Cardiac muscle cell (in vitro differentiated cells and primary cell): ENCODE results near the gene DCLK1. TPM values are rescaled to one million over a fixed set of nuclear protein-coding genes. Genes with fewer than 3 reads are reported as not detected.

Experiments used
- DNase-seq, 2 donors: peaks; one replicate each; pipeline versions ENCODE4 v3.0.0 to v3.0.0-alpha.2; 2010 to 2017; ENCODE audit warnings: low read depth in 1 of 2, low spot score in 1 of 2
- H3K27ac ChIP-seq: fragments of 200-600 bp; sonication (generic); 2 replicates; pipeline ENCODE4 v1.5.1; 2016
- H3K27me3 ChIP-seq: fragments of 200-600 bp; sonication (generic); 2 replicates; pipeline ENCODE4 v1.6.0; 2016; ENCODE audit warnings: control low read depth
- H3K36me3 ChIP-seq: fragments of 200-600 bp; sonication (generic); 2 replicates; pipeline ENCODE4 v1.5.1; 2016; ENCODE audit warnings: control low read depth
- H3K4me1 ChIP-seq: fragments of 200-600 bp; sonication (generic); 2 replicates; pipeline ENCODE4 v1.8.1; 2017; ENCODE audit warnings: low read depth, mild to moderate bottlenecking, mixed run types
- H3K4me3 ChIP-seq: fragments of 200-600 bp; sonication (generic); 2 replicates; pipeline ENCODE4 v1.5.1; 2016; ENCODE audit warnings: mild to moderate bottlenecking
- H3K9me3 ChIP-seq: fragments of 200-600 bp; sonication (generic); 2 replicates; pipeline ENCODE4 v1.5.1; 2017; ENCODE audit warnings: low read depth, mild to moderate bottlenecking, control low read depth
- polyA plus RNA-seq: library from polyadenylated mRNA; unstranded; fragments of >200 nt; fragmentation: Nextera tagmentation; extraction: Ambion mirVana; gene quantifications from 2 replicates; pipeline ENCODE4 v1.2.1, GENCODE V29; 2016
- total RNA-seq: library from RNA; depleted of rRNA; stranded (reverse); fragments of >200 nt; gene quantifications from 2 replicates; pipeline ENCODE4 v1.2.3, GENCODE V29; 2016
- TF ChIP-seq, protein P1 (sequence below): IDR thresholded peaks from 2 replicates; pipeline ENCODE4 v1.5.1; 2012; ENCODE audit warnings: low read depth, mild to moderate bottlenecking, low read length

Gene DCLK1
- total and polyA plus RNA-seq, 2 experiments from 2014 or later = 0.09 TPM; not detected in 1

DNA sequence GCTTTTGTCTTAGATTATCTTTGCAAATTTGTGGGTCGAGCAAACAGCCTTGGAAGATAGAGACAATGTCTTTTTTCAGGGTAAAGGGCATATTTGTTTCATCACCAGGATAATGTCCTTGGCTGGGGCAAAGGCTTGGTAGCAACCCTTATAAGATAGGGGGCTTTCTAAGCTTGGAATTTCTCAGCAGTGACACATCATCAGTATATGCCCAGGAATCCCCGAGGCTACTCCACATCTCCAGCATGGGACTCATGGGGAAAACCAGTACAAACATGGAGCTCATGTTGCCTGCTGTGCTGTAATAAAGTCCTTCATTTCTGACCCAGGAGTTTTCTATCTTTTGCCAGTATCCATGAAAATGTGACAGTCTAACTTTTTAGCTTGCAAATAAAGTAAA is 77.1 kb downstream of the DCLK1 start:
- H3K4me3 ChIP-seq = no peak overlapping the region
- no peaks in the 10 kb centered on the region for H3K36me3 ChIP-seq
- H3K27me3 ChIP-seq = no peaks in the 10 kb centered on the region
- no peak overlapping the region for H3K27ac ChIP-seq
- no peaks in the 10 kb centered on the region for H3K4me1 ChIP-seq
- no peaks in the 10 kb centered on the region for H3K9me3 ChIP-seq
- no peak for DNase-seq
- TF ChIP-seq, protein P1, sequence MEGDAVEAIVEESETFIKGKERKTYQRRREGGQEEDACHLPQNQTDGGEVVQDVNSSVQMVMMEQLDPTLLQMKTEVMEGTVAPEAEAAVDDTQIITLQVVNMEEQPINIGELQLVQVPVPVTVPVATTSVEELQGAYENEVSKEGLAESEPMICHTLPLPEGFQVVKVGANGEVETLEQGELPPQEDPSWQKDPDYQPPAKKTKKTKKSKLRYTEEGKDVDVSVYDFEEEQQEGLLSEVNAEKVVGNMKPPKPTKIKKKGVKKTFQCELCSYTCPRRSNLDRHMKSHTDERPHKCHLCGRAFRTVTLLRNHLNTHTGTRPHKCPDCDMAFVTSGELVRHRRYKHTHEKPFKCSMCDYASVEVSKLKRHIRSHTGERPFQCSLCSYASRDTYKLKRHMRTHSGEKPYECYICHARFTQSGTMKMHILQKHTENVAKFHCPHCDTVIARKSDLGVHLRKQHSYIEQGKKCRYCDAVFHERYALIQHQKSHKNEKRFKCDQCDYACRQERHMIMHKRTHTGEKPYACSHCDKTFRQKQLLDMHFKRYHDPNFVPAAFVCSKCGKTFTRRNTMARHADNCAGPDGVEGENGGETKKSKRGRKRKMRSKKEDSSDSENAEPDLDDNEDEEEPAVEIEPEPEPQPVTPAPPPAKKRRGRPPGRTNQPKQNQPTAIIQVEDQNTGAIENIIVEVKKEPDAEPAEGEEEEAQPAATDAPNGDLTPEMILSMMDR = no peak

DNA sequence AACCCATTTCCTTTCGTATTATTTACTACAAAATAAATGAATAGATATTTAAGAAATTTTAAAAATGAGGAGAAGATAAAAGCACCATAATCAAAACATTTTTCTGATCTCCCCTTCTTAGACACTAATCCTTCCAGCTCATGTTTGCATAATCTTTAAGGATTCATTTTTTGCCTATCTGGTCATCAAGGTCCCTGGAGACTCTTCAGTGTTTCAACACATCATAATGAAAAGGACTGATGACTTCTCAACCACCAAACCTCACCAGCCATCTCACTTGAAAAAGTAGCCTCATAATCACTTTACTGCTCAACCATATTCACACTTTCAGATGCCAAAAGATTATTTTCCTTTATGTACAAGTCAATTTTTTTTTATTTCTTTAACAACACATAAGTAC is 80.1 kb downstream of the DCLK1 start:
- H3K4me3 ChIP-seq = no peak overlapping the region
- TF ChIP-seq, protein P1 = no peak
- no peaks in the 10 kb centered on the region for H3K27me3 ChIP-seq
- H3K36me3 ChIP-seq = no peaks in the 10 kb centered on the region
- H3K27ac ChIP-seq = no peak overlapping the region
- H3K4me1 ChIP-seq = no peaks in the 10 kb centered on the region
- no peak for DNase-seq
- no peaks in the 10 kb centered on the region for H3K9me3 ChIP-seq

DNA sequence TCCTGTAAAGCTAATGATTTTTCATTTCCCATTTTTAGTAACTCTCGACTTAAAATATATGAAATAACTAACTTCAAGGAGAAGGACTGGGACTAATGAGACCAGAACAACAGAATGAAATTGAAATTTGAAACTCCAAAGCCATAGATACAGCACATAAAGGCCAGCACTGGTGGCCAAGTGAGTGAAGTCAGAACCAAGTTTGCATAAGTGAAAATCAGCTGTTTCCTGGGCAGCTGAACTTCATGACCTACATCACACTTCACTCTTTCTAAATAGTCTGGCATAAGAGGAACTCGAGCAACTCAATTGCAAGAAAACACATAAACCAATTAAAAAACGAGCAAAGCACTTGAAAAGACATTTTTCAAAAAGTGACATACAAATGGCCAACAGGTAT is 84.5 kb downstream of the DCLK1 start:
- no peaks in the 10 kb centered on the region for H3K36me3 ChIP-seq
- H3K27me3 ChIP-seq = no peaks in the 10 kb centered on the region
- no peak overlapping the region for H3K27ac ChIP-seq
- TF ChIP-seq, protein P1 = no peak
- no peaks in the 10 kb centered on the region for H3K4me1 ChIP-seq
- no peak for DNase-seq
- no peaks in the 10 kb centered on the region for H3K9me3 ChIP-seq
- no peak overlapping the region for H3K4me3 ChIP-seq

DNA sequence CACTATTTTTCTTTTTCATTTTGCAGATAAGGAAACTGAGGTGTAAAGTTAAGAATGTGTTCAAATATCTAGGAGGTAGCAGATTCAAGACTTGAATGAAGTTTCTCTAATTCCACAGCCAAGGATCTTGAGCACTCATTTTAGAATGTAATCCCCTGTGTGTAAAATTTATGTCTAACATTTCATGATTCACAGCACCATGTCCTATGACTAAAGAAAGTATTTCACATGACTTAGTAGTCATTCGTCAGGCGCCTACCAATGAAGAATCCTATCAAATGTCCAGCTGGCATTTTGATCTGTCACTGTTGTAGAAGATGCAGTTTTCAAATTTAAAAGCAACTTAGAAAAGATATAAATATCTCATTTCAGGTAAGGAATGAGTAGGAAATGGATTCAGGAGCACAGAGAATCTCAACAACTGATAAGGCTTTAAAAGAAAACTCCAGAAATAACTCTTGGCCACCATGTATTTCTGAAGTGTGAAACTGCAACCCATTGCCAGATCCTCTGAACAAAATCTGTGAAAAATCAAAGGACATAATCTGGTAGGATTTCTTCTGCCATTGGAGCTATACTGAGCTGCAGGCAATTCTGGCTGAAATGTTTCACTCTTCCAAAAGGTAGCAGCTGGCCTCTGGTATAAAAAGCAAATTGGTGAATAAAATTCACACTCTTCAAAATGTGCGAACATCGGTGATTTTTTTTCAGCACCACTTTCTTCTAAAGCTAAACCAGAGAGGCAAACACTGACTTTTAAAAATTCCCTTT is 92.2 kb downstream of the DCLK1 start:
- Histone ChIP-seq H3K36me3 (no peaks in the 10 kb centered on the region), H3K4me3 (no peak overlapping the region), H3K27me3 (no peaks in the 10 kb centered on the region), H3K4me1 (no peaks in the 10 kb centered on the region), H3K9me3 (no peaks in the 10 kb centered on the region), H3K27ac (no peak overlapping the region)
- TF ChIP-seq, protein P1 = no peak
- no peak for DNase-seq

DNA sequence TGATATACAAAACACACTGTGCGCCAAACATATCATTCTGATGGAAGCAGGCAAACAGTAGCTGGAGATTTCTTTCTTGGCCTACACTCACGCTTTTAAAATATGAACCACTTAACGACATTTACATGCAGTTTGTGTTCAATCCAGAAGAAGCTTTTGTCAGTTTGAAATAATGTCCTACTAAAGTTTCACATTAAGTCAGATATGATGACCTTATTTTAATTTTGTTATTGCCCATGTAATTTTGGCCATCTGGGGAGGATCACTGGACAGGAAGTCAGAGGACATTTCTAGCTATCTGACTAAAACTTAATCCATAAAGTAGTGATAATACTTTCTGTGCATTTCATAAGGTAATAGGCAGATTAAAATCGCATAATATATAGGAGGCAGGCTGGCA is 98.1 kb downstream of the DCLK1 start:
- TF ChIP-seq, protein P1 = no peak
- no peaks in the 10 kb centered on the region for H3K27me3 ChIP-seq
- H3K4me3 ChIP-seq = no peak overlapping the region
- H3K9me3 ChIP-seq = no peaks in the 10 kb centered on the region
- H3K27ac ChIP-seq = no peak overlapping the region
- H3K4me1 ChIP-seq = no peaks in the 10 kb centered on the region
- H3K36me3 ChIP-seq = no peaks in the 10 kb centered on the region
- DNase-seq = no peak

DNA sequence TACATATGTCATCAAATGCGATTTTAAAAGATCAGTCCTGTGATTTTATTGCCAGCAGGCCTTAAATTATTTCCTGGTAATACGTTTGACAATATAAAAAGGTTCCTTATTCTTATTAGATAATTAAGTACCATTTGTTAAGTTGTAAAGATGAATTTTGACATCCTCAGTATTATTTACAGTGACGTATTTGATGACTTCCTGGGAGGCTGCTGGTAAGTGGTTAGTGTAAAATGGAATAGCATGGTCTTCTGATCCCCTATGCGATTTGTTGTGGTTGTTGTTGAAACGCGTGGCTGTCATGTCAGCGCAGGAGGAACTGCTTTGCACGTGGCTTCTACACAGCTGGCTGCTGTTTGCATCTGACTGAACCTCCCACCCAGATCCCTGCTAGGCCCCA is 99.7 kb downstream of the DCLK1 start:
- TF ChIP-seq, protein P1 = no peak
- no peaks in the 10 kb centered on the region for H3K9me3 ChIP-seq
- no peaks in the 10 kb centered on the region for H3K4me1 ChIP-seq
- H3K27me3 ChIP-seq = no peaks in the 10 kb centered on the region
- H3K27ac ChIP-seq = no peak overlapping the region
- no peak overlapping the region for H3K4me3 ChIP-seq
- H3K36me3 ChIP-seq = no peaks in the 10 kb centered on the region
- peak in 1 of 2 donors; percentile 8 for DNase-seq
